VCaP (cell line): ENCODE results near the gene GNS.

Experiments used
- H3K27ac ChIP-seq: fragments of 450-650 bp; 2 replicates; pipeline ENCODE4 v1.5.1; 2017
- TF ChIP-seq, protein P1 (sequence below): fragments of 450-650 bp; conservative IDR thresholded peaks from 2 replicates; pipeline ENCODE4 v1.5.1; 2017; ENCODE audit warnings: mild to moderate bottlenecking, moderate library complexity

The GNS gene

GRCh38 chr12:64713376-64713775 is 45.8 kb downstream of the GNS start:
- no peak overlapping the region for H3K27ac ChIP-seq
- TF ChIP-seq, protein P1, sequence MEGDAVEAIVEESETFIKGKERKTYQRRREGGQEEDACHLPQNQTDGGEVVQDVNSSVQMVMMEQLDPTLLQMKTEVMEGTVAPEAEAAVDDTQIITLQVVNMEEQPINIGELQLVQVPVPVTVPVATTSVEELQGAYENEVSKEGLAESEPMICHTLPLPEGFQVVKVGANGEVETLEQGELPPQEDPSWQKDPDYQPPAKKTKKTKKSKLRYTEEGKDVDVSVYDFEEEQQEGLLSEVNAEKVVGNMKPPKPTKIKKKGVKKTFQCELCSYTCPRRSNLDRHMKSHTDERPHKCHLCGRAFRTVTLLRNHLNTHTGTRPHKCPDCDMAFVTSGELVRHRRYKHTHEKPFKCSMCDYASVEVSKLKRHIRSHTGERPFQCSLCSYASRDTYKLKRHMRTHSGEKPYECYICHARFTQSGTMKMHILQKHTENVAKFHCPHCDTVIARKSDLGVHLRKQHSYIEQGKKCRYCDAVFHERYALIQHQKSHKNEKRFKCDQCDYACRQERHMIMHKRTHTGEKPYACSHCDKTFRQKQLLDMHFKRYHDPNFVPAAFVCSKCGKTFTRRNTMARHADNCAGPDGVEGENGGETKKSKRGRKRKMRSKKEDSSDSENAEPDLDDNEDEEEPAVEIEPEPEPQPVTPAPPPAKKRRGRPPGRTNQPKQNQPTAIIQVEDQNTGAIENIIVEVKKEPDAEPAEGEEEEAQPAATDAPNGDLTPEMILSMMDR, result no peak

DNA sequence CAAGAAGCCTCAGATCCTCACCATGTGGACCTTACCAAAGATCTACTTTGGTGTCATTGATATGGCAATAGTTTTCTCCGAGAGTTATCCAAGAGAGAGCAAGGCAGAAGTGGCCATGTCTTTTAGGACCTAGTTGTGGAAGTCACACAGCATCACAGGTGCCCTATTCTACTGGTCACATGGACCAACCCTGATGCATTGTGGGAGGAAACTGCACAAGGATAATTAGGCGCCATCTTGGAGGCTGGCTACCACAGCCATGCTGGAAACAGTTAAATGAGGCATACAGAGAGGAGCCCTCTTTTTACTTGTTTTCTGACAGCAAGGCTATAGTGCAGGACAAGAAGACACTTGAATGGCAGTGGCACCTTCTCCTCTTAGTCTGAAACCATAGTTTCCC is 49.8 kb downstream of the GNS start:
- TF ChIP-seq, protein P1, result no peak
- no peak overlapping the region for H3K27ac ChIP-seq

GRCh38 chr12:64707926-64708325 is 51.3 kb downstream of the GNS start:
- no peak overlapping the region for H3K27ac ChIP-seq
- TF ChIP-seq, protein P1, result no peak

DNA sequence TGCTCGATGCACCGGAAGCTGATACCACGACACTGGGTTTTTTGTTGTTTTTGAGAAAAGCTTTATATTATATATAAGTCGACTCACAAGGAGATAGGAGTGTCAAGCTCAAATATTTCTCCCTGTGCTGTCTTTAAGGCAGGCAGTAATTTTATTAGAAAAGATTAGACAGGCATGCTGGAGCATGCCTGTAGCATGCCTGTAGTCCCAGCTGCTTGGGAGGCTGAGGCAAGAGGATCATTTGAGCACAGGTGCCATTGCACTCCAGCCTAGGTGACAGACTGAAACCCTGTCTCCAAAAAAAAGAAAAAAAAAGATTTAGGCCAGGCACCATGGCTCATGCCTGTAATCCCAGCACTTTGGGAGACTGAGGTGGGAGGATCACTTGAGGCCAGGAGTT is 51.8 kb downstream of the GNS start:
- TF ChIP-seq, protein P1, result no peak
- no peak overlapping the region for H3K27ac ChIP-seq

DNA sequence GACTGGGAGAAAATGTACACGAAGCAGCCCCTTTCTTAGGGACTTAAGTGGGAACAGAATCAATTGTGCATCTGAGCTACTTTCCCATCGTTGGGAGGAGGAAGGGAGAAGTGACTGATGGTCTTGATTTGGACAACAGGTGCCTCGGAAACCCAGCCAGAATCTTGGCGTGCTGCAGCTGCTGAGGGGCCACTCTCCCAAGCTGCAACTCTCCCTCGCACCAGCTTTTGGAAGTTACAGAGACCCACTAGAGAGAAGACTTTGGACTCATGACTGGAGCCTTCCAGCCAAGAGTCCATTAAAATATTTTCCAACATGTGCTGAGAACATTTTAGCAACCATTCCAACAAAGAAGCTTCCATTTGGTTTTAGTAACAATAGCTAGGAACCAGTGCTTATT is 52.3 kb downstream of the GNS start:
- no peak overlapping the region for H3K27ac ChIP-seq
- TF ChIP-seq, protein P1, result no peak

DNA sequence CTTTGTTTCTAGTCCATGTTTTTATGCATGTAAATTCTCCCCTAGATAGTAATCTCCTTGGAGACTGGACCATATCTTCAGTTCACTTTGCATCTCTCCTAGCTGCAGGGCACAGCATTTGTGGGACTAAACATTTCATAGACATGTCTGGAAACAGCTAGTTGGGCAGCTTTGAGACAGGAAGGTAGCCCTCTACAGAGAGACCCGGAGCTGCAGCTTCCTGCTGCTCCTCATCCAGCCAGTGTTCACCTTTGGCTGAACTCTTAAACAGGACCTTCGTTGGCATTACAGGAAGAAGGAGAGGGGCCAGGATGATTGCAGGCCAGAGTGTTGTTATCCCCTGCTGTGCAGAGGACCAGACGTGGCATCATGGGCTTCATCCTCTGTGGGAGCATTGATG is 52.9 kb downstream of the GNS start:
- no peak overlapping the region for H3K27ac ChIP-seq
- TF ChIP-seq, protein P1, result no peak

DNA sequence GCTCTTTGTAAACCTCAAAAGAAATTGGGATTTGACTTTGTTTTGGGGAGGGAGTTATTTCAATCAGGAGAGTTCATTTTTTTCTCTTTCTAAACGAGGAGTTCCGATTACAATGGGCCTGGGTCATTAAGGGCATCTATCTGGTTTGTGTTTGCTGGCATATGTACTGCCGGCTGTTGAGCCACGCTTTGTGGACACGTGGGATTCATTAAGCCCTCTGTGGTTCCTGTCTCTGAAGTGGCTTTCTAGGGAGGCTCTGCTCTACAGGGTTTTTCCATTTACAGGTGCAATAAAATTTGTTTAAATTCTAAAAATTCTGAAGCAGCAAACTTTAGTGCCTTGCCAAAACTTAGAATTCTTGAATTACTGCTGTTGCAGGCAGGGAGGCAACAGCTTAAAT is 57.9 kb downstream of the GNS start:
- TF ChIP-seq, protein P1, result no peak
- no peak overlapping the region for H3K27ac ChIP-seq

DNA sequence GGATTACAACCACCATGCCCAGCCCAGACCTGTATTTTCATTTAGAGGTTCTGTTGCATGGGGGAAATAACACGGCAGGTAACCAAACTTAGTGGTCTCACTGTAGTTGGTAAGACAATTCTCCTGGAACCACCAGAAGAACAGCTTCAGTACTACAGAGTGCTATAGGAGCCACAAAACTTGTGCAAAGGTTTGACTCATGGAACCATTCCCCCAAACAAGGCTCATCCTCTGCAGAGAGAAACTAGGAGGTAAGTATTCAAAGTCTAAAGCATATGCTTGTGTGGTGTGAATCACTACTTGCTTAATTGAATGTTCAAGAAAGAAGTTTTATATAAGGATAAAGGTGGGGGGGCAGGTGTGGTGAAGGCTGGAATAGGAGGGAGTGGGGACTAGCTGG is 58.7 kb downstream of the GNS start:
- no peak overlapping the region for H3K27ac ChIP-seq
- TF ChIP-seq, protein P1, result no peak
